HG03135 (cell line): ENCODE results near the gene FAAH.
"Not testable (repeated sequence)": the region's sequence is repeated elsewhere in the genome, so short reads cannot be mapped to it uniquely, and the experiment has no call there.

Experiments used
- ATAC-seq: cut with Tn5 transposase; IDR thresholded peaks from one replicate; pipeline ENCODE4 v1.9.1; 2021; ENCODE audit warnings: mild to moderate bottlenecking, moderate library complexity; ENCODE audit not compliant: unreplicated experiment

The FAAH gene

DNA sequence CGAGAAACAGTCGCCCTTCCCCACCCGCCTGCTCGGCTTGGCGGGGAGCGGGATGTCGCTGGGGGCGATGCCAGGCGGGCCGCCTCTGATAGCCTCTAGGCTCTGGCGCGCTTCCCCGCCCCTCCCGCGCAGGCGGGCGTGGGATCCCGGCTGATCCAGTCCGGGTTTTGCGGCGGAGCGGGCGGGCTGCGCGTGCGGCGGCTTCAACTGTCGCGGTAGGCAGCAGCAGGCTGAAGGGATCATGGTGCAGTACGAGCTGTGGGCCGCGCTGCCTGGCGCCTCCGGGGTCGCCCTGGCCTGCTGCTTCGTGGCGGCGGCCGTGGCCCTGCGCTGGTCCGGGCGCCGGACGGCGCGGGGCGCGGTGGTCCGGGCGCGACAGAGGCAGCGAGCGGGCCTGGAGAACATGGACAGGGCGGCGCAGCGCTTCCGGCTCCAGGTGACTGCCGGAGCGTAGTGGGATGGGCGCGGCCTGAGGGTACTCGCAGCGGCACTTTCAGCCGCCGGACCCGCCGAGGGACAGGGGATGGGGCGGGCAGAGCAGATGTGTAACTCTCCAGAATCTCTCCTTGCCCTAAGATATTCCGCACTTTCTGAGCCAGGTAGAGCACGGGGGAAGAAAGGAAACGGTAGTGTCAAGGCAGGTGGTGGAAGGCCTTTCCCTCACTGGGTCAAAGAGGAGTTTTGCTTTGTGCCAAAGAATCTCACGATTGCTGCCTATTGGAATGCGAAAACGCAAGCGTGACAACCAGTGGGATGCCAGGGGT lies at the start of gene FAAH:
Gene FAAH, plus strand, starts transcription at position 210 of the 764 bp plus-strand sequence. Its CDS starts 32 bp downstream, at position 242.
- peak; percentile 62 for ATAC-seq

DNA sequence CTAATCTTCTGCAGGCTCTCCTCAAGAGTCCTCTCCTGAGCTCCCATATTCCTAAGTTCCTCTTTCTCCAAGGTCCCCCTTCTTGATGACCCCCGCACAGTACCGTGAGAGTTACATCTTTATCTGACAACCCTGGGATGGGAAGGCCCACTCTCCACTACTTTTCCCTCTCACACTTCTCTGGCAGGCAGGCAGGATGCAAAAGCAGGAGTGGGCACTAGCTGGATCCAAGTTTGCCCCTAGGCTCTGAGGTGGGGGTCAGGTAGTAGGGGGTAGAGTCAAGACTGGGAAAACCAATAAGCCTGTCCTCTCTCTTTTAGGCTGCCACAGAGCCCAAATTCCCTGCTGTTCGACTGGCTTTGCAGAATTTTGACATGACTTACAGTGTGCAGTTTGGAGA lies 49.6 kb upstream of the FAAH start:
- ATAC-seq = no peak

DNA sequence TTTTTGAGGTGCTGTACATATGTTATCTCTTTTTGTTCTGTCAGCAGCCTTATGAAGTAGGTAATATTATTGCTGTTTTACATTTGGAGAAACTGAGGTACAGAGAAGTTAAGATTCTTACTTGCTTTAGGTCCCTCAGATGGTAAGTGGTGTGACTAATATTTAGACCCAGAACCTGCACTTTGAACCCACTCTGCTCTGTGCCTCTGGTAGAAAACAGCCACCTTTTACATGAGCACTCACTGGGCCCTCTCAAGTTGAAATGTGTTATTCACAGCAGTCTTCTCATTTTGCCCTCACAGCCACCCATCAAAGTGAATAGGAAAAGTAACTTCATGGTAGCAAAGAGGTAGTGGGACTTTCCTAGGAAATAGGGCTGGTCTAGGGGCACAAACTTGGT lies 48.8 kb upstream of the FAAH start:
- no peak for ATAC-seq

DNA sequence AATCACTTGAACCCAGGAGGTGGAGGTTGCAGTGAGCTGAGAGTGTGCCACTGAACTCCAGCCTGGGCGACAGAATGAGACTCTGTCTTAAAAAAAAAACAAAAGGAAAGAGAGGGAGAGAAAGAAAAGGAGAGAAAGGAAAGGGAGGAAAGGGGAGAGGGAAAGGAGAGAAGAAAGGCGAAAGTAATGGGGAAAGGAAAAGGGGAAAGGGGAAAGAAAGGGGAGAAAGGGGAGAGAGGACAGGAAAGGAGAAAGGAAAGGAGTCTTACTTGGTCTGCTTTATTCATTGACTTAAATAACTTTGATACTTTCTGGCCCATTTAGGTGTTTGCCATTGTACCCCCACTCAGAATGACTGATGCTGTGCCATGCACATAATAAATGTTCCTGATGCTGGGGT lies 41.8 kb upstream of the FAAH start:
- no peak for ATAC-seq

DNA sequence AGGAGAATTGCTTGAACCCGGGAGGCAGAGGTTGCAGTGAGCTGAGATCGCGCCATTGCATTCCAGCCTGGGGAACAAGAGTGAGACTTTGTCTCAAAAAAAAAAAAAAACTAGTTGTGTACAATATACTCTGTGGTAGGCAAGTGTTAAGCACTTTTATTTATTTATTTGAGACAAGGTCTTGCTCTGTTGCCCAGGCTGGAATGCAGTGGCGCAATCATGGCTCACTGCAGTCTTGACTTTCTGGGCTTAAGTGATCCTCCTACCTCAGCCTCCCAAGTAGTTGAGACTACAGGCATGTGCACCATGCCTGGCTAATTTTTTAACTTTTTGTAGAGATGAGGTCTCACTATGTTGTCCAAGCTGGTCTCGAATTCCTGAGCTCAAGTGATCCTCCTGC lies 38.2 kb upstream of the FAAH start:
- ATAC-seq = not testable (repeated sequence)

DNA sequence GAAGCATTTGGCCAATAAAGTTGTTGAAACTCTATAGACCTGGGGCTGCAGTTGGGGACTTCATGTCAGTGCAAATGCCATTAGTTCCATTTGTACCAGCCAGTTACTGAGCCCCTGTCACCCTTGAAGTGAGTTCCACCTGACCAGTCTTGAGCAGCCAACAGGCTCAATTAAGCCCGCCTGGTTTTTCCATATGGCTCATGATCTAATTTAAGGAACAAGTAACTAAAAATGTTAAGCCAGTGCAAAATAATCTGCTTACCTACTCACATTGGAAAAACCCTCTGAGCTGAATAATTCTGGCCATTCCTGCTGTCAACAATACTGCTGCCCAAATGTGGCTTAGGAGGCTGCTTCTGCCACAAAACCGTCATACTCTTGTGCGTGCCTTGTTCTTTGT lies 32.0 kb upstream of the FAAH start:
- no peak for ATAC-seq

DNA sequence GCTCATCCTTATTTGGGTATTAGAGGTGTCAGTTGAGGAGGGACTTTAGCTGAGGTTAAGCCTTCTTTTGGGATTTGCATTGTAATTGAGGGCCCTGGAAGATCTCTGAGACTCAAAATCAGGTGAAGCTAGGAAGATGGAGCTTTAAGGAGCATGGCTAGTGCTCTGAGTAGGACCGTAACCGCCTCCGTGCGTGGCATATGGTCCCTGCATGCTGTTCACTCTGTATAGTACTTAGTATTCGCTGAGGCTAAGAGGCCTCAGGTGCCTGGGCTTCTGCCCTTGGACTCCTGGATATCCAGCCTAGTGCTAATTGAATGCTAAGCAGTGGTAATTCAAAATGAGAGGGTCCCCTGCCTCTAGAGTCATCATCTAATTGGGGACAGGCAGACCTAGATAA lies 31.0 kb upstream of the FAAH start:
- ATAC-seq = no peak

DNA sequence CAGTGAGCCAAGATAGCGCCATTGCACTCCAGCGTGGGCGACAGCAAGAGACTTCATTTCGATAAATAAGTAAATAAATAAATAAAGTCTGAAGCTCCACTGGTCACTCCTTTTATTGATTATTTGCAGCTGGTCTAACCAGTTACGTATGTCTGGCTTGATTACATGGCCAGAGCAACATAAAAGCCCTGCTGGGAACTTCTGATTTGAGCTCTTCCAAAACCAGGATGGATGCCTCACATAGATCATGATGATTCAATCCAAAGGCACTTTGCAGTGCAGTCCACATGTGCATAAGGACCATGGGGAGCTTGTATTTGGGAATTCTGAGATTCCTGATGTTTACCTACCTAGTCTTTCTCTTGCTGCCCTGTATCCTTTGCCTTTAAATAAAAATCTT lies 29.5 kb upstream of the FAAH start:
- ATAC-seq = no peak

DNA sequence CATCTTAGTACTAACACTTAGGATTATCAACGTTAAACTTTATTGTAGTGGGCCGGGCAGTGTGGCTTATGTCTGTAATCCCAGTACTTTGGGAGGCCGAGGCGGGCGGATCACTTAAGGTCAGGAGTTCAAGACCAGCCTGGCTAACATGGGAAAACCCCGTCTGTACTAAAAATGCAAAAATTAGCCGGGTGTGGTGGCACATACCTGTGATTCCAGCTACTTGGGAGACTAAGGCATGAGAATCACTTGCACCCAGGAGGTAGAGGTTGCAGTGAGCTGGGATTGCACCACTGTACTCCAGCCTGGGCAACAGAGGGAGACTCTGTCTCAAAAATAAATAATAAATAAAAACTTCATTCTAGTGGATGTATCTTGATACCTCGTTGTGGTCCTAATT lies 28.3 kb upstream of the FAAH start:
- not testable (repeated sequence) for ATAC-seq

DNA sequence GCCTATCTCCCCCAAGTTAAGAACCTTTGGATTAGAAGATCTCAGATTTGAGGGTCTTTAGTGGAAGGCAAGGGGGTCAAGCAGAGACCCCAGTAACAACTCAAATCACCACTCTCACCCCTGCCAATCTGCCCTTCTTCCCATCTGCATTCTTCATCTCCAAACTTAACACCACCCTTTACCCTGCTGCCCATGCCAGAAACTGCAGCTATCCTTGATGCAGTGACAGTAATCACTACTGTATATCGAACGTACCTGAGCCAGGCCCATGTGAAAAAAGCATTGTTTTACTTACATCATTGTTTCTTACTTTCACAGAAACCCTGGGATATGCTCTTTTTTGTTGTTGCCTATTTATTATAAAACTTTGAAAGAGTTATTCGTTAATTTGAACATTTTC lies 27.0 kb upstream of the FAAH start:
- ATAC-seq = no peak

DNA sequence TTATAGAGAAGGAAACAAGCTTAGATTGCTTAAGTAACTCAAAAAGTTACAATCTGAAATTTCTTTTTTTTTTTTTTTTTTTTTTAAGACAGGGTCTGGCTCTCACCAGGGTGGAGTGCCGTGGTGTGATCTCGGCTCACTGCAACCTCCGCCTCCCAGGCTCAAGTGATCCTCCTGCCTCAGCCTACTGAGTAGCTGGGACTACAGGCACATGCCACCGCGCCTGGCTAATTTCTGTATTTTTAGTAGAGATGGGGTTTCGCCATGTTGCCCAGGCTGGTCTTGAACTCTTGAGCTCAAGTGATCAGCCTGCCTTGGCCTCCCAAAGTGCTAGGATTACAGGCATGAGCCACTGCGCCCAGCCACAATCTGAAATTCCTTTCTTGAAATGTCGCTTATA lies 26.4 kb upstream of the FAAH start:
- ATAC-seq = not testable (repeated sequence)

DNA sequence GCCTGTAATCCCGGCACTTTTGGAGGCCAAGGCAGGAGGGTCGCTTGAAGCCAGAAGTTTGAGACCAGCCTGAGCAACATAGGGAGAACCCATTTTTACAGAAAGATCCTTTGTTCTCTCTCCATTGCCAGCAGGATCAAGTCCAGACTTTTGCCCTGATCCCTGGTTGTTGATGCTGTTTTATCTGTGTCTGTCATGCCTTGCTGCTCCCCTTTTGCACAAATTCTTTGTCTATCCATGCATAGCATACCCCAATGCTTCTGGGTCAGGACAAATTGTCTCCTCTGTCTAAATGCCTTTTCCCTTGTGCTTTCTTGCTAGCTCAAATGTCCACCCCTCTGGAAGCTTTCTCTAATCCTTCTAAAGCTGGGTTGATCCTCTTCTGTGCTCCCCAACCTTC lies 25.3 kb upstream of the FAAH start:
- ATAC-seq = no peak

DNA sequence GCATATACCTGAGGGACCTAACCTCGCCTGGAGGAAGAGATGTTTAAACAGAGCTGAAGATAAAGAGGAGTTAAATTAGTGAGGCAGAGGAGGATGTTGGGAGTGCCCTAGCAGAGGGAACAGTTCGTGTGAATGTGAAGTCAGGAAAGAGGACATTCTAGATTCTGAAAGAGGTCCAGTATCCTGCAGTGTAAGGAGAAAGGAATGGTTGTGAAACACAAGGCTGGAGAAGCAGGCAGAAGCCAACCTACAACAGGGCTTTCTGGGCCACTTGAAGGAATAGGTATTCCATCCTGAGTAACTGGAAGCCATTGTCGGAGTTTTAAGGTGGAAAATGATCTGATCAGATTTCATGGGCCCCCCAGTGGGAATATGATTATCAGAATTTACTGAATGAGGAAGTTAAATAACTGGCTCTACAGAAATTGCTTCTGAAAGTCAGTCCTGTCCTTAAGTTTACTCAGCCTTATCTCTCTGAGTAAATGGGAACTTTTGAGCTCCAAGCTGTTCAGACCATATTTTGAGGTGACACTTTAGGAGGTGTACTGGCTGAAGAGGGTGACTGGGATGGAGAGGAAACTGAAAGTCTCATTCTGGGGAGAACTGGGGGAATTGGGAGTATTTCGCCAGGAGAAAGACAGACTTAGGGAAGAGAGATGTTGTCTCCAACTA lies 24.4 kb upstream of the FAAH start:
- ATAC-seq = no peak

DNA sequence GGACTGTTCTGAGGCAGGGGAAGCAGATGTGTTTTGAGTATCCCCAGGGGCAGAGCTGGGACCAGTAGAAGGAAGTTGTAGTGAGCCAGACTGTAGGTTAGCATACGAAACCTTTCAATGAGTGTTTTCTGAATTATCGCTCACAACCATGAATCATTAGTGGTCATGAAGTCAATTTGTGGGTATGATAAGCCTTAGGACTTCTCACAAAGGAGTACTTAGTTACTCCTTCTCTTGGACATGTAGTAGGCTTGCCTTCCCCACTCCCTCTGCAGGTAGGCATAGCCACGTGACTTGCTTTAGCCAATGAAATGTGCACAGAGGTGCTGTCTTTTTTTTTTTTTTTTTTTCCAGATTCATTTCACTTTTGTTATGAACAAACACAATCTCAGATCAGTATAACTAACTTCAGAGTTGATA lies 23.9 kb upstream of the FAAH start:
- ATAC-seq = no peak

DNA sequence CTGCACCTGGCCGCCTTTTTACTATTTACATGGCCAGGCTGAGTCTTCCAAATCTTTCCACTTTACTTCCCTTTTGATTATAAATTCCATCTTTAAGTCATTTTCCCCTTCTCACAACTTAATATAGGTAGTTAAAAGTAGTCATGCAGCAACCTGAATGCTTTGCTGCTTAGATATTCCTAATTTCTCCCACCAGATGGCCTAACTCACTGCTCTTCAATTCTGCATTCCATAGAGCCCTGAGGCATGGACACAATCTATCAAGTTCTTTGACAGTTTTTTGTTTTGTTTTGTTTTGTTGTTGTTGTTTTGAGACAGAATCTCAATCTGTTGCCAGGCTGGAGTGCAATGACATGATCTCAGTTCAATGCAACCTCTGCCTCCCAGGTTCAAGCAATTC lies 21.7 kb upstream of the FAAH start:
- no peak for ATAC-seq

DNA sequence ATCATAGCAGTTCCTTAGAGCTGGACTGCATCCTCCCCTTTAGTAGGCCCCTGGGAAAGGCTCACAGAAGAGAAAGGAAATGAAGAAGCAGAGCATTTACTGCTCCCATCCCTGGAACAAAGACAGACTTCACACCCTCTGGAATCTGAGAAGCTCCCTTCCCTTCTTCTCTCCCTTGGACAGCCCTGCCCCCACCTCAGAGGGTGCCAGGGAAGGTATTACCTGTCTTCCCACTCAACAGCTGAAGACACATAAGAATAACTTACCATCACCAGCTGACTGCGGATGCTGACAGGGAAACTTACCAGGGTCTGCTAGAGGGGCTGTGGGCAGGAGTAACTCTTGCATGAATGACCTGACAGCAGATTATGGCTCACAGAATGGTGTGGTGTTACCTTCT lies 14.1 kb upstream of the FAAH start:
- no peak for ATAC-seq

DNA sequence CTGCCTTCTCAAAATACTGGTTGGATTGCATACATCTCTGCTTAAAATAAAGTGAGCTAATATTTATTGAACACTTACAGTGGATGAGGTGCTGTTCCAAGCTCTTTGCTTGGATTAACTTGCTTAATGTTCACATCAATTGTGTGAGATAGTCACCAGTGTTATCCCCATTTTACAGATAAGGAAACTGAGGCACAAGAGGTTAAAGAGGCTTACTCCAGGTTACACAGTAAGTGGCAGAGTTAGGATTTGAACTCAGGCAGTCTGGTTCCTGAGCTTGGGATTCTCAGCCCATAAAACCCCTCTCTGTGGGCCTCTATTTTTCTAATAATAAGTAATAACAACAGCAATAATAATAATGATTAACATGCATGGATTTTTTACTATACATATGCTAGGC lies 13.6 kb upstream of the FAAH start:
- ATAC-seq = no peak

DNA sequence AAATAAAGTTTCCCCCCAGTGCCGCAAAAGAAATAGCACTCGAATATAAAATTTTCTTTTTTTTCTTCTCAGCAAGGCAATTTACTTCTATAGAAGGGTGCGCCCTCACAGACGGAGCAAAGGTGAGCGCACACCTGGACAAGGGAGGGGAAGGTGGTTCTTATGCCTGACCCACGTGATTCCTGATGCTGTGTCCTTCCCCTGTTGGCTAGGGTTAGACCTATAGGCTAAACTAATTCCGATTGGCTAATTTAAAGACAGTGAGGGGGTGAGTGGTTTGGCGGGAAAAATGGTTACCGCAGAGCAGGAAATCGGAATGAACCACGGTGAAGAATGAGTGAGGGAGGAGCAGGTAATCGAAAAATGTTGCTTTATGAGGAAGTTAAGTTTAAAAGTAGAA lies 607 bp upstream of the FAAH start:
- no peak for ATAC-seq

DNA sequence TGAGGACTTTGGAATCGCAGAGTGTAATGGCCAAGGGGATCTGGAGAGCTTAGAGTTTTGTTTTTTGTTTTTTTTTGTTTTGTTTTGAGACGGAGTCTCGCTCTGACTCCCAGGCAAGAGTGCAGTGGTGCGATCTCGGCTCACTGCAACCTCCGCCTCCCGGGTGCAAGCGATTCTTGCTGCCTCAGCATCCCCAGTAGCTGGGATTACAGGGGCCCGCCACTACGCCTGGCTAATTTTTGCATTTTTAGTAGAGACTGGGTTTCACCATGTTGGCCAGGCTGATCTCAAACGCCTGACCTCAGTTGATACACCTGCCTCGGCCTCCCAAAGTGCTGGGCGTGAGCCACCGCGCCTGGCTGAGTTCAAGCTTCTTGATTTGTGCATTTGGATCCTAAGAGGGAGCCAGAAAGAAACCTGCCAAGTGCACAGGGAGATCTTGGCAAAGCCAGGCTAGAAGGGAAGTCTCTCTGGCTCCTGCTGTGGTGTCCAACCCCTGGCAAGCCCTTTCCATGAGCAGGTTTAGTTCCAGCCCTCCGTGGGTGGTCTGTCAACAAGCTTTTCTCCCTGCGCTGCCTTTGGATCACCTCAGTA lies 852 bp downstream of the FAAH start:
- ATAC-seq = no peak

DNA sequence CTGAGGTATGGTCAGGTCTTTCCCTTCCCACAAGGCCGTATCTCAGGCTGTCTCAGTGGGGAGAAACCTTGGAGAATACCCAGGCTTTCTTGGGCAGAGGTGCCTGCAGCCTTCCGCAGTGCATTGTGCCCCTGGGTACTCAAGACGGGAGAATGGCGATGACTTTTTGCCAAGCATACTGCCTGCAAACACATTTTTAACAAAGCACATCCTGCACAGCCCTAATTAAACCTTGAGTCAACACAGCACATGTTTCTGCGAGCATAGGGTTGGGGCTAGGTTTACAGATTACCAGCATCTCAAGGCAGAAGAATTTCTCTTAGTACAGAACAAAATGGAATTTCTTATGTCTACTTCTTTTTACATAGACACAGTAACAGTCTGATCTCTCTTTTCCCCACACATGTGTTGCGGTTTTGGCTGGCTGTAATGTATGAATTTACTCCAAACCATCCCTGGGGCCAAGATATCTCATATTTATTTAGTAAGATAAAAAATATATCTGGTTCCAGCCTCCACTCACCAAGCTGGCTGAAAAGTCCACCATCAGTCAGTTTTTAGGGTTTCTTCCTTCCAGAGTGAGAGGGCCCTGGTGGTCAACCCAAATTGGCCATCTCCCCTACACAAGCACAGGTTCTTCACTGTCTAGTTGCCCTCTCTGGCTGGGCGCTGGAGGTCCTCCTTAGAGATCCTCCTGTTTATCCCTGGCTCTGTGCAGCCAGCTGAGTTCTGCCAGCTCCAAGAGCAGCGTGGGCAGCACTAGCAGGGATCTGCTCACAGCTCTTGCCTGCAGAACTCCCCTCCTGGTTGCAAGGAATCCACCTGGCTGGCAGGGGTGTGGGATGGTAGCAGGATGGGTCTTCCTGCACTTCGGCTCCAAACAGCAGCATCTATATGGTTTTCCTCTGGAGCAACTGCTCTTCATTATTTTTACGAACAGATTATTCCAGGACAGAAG lies 2.6 kb downstream of the FAAH start:
- no peak for ATAC-seq

DNA sequence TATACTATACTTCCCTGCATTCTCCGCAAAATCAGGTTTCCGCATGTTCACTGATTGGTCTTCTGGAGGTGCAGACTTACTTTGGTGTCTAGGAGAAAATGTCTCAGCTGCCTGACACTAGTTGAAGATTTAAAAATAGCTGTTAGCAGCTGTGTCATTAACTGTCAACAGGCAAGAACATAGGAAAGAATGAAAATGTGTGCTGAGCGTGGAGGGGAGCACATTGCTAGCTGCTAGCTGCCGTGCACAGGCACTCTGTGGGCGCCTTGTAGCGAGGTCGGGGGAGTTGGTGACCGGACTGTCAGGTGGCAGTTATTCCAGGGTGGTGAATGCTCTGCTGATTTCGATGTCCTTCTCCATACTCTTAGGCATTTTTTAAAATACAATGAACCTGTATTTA lies 5.2 kb downstream of the FAAH start:
- no peak for ATAC-seq
